ENCODE data around the gene NTNG2.

Gene NTNG2

DNA sequence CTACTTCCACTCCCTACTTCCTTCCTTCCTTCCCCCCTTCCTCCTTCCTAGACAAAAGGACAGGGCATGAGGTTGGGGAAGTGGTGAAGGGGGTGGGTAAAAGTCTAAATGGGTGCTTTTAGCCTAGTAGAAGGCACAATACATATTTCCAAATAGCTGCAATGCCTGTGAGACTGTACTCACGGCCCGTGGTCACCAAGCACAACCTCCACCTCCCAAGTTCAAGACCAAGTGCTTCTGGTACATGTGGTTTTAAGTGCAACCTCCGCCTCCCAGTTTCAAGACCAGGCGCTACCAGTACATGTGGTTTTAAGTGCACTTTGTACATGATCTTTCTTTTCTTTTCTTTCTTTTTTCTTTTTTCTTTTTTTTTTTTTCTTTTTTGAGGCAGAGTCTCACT lies 14.5 kb upstream of the NTNG2 start:
- no peak for DNase-seq

DNA sequence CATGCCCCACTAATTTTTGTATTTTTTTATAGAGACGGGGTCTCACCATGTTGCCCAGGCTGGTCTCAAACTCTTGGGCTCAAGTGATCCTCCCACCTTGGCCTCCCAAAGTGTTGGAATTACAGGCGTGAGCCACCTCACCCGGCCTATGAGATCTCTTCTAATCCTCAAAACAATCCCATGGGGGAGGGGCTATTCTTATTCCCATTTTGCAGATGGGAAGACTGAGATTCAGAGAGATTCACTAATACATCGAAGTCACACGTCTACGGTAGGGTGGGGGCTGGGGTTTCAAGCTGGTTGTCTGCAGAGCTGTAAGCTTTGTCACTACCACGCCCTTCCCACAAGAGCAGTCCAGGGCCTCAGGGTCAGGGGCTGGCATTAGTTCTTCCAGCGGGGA lies 14.0 kb upstream of the NTNG2 start:
- no peak for DNase-seq

DNA sequence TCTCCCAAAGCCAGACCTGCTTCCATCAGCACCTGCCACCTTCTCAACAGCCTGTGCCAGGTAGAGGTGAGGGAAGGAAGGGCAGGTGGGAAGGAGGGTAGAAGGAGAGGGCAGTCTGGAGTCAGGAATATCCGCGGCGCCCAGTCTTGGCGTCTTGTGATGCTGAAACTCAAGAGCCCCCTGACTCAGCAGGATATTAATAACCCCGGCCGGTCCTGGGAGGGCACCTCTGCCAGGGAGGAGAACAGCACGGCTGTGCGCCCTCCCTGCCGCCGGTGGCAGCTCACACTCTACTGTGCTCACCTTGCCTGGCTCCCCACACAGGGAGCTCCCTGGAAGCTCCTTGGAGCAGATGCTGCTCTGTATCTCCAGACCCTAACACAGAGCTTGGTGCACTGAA lies 11.6 kb upstream of the NTNG2 start:
- no peak for DNase-seq

DNA sequence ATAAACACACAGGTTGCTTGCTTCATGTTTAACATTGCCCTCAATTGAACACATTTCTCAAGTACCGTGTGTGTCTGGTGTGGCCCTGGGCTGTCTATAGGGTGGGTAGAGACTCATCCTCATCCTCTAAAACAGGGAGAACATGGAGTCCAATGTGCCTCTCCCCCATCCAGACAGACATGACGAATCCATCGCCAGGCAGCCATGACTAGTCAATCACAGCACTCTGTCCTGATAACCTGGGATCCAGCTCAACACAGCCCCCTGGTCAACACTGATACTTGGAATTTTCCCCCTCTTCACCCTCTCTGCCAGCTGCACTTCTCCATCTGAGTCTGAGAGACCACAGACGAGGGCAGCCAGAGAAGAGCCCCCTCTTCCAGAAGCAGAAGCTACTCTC lies 10.7 kb upstream of the NTNG2 start:
- no peak for DNase-seq

GRCh38 chr9:132152231-132152630 lies 9.6 kb upstream of the NTNG2 start:
- DNase-seq = no peak

DNA sequence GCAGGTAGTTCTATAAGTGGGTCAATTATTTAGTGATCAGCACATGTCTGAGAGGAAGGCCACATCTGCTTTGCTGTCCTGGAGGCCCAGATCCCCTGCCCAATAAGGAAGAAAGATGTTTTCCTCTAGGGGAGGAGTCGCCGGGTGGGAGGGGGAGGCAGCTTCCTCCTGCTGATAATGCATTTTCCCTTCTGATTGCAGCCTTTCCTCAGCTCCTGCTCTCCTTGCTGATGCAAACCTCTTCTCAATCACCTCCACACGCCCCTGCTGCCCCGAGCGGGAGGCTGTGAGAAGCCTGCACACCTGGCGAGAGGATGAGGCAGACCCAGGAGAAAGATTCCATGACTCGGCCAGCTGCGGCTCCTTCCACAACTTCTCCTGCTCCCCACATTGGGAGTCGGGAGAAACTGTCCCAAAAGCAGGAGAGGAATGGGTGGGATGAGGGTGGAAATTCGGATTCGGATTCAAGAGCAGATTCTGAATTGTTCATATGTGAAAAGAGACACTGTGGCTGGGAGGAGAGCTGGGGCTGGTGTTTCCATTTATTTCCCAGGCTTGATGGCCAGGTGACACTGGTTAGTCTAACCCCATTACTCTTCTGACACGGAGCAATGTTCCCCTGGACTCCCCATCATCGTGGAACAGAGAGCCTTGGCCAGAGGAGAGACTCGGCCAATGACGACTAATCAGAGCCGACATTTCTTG lies 6.8 kb upstream of the NTNG2 start:
- DNase-seq = no peak

DNA sequence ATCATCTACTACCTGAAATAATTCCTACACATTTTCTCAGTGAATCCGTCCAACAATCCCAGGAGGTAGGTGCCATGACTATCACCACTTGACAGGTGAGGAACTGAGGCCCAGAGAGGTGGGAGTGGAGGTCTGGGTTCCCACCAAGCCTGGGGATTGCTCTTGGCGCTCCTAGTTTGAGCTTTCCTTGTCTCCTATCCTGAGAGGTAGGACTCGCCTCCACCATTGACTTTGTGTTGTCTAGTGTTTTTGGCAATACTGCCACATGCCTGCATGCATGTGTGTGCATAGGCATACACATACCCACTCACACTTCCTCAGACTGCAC lies 6.3 kb upstream of the NTNG2 start:
- no peak for DNase-seq

- DNase-seq = no peak
These were observed 5.6 kb upstream of the NTNG2 start for GRCh38 chr9:132156262-132156661.

DNA sequence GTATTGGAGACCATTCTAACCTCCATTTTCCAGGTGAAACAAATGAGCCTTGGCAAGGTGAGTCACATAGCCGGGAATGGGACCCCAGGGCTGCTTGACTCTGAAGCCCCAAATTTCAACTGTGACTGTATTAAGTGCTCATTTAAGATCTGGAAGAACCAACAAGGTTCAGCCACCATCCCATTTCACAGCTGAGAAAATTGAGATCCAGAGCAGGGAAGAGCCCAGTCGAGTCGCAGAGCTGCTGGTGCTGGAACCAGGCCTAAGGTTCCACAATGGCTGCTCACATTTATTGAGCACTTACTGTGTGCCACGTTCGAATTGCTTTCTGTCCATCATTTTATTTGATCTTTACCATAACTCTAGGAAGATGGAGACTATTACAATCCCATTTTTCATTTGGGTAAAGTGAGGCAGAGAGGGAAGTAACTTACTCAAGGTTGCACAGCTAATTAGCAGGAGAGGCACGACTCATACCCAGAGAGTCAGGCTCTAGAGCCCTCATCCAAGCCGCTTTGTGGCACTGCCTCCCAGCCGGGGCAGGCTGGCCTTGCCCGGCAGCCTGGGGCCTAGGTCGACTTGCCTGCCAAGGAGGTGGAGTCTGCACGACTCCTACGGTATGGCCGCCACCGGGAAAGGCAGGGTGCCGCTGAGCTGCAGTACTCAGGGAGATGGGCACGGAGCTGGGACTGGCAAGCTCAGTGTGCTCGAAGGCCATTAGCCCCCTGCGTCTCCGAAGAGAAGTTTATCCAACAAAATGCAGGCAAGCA lies 4.3 kb upstream of the NTNG2 start:
- DNase-seq = no peak

DNA sequence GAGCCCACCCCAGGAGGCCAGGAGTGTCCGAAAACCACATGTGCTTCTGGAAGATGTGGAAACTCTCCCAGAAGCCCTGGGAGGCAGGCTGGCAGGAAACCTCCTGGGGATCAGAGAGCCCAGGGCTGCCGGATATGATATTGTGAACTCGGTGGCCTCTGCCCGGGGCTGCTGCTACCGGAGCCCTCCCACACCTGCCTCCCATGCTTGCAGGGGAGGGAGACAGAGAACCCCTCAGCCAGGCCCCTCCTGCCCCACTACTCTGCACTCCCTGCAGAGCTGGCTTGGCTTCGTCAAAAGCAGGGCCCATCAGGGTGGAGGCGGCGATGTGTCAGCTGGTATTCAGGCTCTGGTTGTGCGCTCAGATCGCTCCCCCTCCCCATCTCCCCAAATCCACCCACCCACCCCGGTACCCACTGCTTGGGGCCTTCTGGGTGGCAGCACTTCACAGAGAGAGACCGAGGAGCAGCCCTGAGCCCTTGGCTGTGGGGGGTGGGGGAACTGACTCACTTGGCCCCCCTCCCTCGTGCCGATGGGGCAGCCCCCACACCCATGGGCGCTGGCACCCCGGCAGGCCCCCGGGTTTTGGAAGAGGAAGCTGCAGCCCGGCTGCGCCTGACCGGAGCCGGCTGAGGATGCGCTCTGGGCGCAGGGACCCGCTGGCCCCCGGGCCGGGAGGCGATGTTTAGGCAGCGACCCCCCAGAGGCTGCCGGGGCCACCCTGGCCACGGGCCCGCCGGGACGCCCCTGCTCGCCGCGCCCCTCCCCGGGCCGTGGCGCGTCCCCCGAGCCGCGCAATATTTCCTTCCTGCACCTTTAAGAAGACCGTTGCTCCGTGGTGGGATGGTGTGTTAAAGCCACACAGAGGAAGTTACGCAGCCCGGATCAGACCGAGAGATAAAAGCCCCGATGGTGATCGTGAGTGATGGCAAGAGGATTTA lies 786 bp upstream of the NTNG2 start:
- peak; percentile 29 for DNase-seq

- DNase-seq = no peak
These were observed 1.1 kb downstream of the NTNG2 start for GRCh38 chr9:132162764-132163456.

DNA sequence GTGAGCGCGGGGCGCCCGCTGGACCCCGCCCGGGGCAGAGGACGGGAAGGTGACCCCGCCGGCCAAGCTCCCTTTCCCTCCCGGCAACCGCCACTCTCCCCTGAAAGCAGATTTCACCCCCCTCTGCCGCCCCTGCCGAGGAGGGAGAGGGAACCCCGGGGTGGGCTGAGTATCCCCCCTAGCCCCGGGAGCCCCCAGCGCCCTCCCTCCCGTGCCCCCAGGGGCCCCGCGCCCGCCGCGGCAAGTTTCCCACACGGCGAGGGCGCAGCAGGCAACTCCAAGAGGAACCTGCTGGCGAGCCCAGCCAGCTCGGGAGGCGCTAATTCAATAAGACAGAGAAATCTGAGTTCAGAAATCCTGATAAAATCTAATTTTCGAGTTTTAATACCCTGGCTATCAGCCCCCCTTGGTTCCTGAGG lies 1.6 kb downstream of the NTNG2 start:
- no peak for DNase-seq

- DNase-seq = no peak
These were observed 2.2 kb downstream of the NTNG2 start for GRCh38 chr9:132163876-132164603.

- no peak for DNase-seq
These were observed 2.9 kb downstream of the NTNG2 start for GRCh38 chr9:132164604-132165362.

DNA sequence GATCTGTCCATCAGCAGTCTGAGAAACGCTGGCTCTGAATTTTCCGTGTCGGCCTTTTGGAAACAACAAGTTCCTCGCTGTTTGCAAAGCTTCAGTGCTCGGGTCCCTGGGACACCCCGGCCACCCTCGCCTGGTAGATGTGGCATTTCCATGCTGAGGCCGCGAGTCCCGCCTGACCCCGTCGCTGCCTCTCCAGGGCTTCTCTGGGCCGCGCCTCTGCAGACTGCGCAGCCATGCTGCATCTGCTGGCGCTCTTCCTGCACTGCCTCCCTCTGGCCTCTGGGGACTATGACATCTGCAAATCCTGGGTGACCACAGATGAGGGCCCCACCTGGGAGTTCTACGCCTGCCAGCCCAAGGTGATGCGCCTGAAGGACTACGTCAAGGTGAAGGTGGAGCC lies 4.7 kb downstream of the NTNG2 start:
- DNase-seq = no peak

DNA sequence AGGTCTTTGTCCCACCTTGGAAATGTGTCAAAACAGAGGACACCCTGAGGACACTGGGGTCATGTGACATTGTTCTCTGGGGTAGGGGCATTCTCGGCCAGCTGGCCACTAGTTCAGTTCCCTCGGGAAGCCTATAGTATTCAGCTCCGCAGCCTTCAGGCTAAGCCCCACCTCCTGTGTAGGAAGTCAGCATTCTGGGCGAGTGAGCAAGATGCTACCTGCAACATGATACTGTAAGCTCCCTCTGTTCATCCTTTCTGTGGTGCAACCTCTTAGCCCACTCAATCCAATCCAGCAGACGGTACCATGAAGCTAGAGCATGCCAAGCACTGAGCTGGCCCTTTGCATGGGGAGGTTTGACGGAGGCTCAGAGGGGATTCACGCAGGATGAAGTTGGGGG lies 5.3 kb downstream of the NTNG2 start:
- no peak for DNase-seq

DNA sequence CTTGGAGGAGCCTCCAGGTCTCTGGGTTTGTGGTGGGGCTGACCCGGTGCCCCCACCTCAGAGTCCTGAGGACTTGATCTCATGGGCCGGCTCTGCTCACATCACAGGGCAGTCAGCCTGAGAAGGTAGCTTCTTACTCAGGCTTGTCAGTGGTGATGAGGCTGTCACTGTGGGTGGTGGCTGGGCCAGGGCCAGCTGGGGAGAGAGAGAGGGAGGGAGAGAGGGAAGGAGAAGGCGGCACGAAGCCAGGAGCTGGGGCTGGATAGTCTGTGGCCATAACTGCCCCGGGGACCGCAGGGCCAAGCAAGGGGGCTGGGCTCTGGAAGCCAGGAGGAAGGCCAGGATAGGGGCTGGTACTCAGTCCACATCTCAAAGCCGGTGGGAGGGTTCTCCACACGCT lies 6.5 kb downstream of the NTNG2 start:
- DNase-seq = no peak

DNA sequence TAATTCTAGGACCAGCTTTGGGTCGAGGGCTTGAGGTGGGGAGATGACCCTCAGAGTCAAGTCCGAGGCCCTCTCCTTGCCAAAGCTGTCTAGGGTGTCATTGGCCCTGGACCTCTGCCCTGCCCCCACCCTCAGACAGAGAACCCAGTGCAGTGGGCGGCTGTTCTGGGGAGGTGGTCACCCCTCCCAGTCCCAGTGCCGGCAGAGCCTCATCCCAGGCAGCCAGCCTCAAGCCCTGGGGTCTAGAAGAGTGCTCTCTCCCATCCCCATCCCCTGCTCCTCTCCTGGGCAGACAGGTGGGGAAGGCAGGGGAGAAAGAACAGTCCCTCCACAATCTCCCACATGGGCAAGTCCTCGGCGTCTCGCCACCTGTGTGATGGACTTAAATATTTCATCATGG lies 7.0 kb downstream of the NTNG2 start:
- DNase-seq = no peak

- peak; percentile 39 for DNase-seq
These were observed 8.0 kb downstream of the NTNG2 start for GRCh38 chr9:132169672-132170392.

DNA sequence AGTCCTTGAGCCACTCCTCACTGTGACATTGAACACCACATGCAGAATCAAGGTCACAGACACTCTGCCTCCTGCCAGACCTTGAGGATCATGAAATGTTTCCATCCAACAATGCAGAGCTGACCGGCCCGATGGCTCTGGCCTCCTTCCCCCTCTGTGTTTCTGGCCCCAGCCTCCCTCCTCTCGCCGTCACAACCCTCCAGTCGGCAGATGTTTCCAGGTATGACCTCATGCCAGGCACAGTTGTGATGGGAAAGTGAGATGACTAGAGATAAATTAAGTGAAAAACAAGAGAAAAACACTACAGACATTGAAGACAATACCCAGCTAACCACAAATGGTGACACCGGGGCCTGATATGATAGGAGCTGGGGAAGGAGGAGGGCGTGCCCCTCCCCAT lies 9.8 kb downstream of the NTNG2 start:
- no peak for DNase-seq

DNA sequence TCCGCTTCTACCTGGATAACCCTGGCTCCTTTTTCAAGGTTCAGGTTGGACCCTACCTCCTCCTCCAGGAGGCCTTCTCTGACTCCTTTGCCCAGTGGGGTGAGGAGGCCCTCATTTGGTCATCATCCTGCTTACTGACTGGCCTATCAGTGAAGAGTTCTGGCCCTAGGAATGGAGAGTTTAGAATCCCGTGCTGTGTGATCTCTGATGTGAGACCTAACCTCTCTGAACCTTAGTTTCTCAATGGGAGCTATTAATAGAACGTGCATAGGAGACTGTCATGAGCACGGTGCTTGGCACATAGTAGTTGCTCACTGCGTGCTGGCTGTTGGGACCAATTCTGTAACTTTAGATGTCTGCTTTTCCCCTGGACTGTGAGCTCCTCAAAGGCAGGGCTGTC lies 10.3 kb downstream of the NTNG2 start:
- DNase-seq = no peak

Measured in activated CD4-positive, alpha-beta T cell treated with anti-CD3 and anti-CD28 coated beads for 1 hour (primary cell).